GM12864 (cell line): ENCODE results near the gene CD59.
"Not testable (repeated sequence)": the region's sequence is repeated elsewhere in the genome, so short reads cannot be mapped to it uniquely, and the experiment has no call there.

Source experiments
- DNase-seq: peaks from one replicate; pipeline ENCODE4 v3.0.0-alpha.2; 2011; ENCODE audit warnings: low read depth
- H3K4me3 ChIP-seq: 2 replicates; pipeline ENCODE4 v1.5.1; 2011; ENCODE audit warnings: mild to moderate bottlenecking, low read depth, low read length, control low read depth
- TF ChIP-seq, protein P1 (sequence below): IDR thresholded peaks from 2 replicates; pipeline ENCODE4 v1.5.1; 2011; ENCODE audit warnings: low read depth, mild to moderate bottlenecking, moderate library complexity, low read length, control low read depth, inconsistent platforms; ENCODE audit errors: missing control alignments

Gene CD59

DNA sequence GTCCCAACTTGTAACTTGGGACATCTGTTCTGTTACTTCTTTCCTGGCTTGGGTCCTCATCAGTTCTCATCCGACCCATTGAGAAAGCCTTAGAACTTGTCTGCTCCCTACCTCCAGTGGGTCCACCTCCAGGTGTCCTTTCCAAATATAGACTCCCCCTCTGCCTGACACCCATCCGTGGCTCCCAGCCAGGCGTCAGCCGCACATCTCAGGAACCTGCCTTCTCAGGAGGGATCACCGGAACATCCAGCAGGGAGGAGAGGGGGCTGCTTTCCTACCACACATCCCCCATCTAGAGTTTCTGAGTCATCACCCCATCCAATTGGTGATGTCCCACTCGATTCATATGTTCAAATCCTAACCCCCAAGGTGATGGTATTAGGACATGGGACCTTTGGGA lies 72.1 kb downstream of the CD59 start:
- no peak for DNase-seq
- H3K4me3 ChIP-seq, result no peak overlapping the region
- TF ChIP-seq, protein P1, sequence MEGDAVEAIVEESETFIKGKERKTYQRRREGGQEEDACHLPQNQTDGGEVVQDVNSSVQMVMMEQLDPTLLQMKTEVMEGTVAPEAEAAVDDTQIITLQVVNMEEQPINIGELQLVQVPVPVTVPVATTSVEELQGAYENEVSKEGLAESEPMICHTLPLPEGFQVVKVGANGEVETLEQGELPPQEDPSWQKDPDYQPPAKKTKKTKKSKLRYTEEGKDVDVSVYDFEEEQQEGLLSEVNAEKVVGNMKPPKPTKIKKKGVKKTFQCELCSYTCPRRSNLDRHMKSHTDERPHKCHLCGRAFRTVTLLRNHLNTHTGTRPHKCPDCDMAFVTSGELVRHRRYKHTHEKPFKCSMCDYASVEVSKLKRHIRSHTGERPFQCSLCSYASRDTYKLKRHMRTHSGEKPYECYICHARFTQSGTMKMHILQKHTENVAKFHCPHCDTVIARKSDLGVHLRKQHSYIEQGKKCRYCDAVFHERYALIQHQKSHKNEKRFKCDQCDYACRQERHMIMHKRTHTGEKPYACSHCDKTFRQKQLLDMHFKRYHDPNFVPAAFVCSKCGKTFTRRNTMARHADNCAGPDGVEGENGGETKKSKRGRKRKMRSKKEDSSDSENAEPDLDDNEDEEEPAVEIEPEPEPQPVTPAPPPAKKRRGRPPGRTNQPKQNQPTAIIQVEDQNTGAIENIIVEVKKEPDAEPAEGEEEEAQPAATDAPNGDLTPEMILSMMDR, result no peak

DNA sequence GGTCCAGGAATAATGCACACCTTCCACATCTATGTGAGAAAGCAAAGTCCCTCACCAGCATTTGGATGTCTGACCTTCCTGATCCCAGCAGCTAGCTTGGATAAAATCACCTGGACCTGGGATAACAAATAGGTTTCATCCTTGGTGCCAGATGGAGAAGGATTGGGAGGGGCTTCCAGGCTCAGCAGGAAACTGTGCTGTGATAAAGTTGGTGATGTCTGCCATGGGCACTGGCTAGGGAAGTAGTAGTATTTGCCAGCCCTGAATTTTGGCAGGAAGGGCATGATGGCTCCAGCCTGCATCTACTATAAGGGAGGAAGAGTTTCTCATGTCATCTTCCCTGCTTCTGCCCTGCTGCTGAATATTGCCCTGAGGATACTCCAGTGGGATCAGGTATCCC lies 73.1 kb downstream of the CD59 start:
- no peak for DNase-seq
- no peak overlapping the region for H3K4me3 ChIP-seq
- TF ChIP-seq, protein P1, result no peak

DNA sequence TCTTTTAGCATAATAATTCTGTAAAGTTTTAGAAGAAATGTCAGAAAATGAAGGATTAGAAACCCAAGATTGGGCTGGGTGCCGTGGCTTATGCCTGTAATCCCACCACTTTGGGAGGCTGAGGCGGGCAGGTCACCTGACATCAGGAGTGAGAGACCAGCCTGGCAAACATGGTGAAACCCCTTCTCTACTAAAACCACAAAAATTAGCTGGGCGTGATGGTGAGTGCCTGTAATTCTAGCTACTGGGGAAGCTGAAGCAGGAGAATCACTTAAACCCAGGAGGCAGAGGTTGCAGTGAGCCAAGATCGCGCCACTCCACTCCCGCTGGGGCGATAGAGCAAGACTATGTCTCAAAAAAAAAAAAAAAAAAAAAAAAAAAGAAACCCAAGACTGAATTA lies 74.7 kb downstream of the CD59 start:
- H3K4me3 ChIP-seq, DNase-seq: not testable (repeated sequence)

DNA sequence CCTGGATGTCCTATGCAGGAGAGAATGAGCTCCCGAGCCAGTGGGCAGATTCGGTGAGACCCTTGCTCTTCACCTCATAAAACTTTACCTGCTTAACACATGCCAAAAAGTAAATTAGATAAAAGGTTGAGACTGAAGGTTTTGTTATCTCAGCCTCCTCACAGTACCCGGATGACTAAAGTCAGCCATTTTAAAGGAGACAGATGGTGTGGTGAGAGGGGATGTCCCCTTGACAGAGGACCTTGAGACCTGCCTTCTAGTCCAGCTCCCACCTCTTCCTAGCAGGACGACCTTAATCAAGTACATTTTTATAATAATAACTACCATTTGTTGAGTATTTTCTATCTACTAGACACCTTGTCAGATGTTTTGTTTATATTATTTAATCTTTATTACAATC lies 75.3 kb downstream of the CD59 start:
- no peak for DNase-seq
- TF ChIP-seq, protein P1, result no peak

DNA sequence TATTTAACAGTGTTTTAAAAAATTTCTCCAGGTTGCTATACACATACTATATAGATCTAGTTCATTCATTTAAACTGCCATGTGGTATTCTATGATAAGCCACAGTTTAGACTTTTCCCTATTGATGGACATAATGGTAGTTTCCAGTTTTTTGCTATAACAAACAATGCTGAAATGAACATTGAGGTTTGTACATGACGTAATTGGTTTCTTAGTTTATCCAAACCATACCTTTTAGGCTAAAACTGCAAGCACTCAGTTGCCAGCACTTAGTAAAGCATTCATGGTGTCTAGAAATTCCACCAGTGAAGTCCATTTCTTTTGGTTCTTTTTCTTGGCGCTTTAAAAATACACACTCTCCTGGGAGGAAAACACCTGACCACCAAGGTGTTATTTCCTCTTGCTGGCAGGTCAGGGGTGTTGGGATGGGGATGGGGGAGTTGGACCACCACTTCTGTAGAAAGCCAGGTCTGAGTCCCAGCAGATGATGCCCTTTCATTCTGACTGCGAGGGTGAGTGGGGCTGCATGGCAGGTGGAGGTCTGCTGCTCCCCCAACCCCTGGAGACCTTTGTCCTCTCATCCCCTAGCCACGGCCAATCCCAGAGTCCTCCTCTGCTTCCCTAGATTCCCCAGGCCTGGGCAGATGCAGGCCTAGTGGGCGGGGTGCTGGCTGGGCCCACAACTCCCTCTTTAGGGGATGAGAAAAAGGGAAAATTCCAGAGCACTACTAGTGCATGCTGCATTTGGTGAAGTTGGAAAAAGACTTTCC lies 76.7 kb downstream of the CD59 start:
- DNase-seq, result no peak
- TF ChIP-seq, protein P1, result no peak
- H3K4me3 ChIP-seq, result no peak overlapping the region

More for the DNA sequence above, 75.3 kb downstream of the CD59 start:
- H3K4me3 ChIP-seq, result no peak overlapping the region

DNA sequence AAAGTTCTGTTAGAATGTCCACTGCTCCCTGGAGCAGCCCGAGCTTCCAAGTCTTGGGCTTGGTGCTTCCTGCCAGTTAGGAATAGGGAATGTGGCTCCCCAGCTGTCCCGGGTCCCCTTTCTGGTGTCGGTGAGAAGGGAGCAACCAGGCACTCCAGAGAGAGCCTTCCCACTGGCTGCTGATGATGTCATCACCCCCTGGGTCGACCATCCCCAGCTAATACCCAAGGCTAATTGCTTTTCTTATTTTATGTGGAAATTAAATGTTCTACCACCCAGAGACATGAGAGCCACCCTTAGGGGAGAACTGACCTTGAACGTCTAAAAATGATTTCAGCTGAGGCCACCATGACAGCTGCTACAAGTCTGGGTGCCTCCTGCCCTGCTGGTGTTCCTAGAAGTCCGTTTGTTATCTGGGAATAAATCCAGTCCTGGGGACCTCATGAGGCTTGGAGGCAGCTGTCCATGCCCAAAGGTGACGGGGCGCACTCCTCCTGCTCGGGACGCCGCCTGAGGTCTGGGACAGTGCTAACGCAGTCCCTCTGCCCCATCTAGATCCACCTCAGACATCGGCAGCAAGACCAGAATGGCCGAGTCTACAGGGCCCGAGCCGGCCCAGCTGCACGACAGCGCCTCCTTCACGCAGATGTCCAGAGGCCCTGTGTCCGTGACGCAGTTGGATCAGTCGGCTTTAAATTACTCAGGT lies 77.9 kb downstream of the CD59 start:
- H3K4me3 ChIP-seq, result no peak overlapping the region
- TF ChIP-seq, protein P1, result no peak
- no peak for DNase-seq

DNA sequence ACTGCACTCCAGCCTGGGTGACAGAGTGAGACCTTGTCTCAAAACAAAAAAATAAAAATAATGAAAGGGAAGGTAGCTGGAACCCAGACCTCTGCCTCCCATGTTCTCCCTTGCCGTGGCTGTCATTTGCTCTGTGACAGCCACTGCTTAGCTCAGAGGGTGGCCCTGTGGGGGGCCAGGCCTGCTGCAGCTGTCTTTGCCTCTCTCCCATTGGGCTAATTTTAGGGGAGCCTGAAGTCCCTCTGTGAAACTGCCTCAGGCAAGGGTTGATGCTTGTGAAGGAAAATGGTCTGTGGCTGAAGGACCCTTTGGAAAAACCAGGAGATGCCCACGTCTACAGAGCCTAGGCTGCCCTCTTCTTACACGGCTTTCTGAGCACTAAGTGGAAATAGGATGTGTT lies 78.5 kb downstream of the CD59 start:
- TF ChIP-seq, protein P1, result no peak
- no peak overlapping the region for H3K4me3 ChIP-seq
- no peak for DNase-seq
